ENCODE results near the gene CDC42BPA.

Gene CDC42BPA

GRCh38 chr1:226984521-226985238 is 333.6 kb downstream of the CDC42BPA start:
- H3K36me3 ChIP-seq (replicated peaks) = peaks cover 15% of the 10 kb centered on the region
- in situ Hi-C loops (cut with MboI; ENCODE audit: low sequenced_read_pairs) = no loop called here
- no peak overlapping the region for H3K4me3 ChIP-seq
- no peaks in the 10 kb centered on the region for H3K4me1 ChIP-seq
- no peak for DNase-seq (ENCODE audit: low spot score in 2 of 2)
- H3K27me3 ChIP-seq (ENCODE audit: low read depth) = no peaks in the 10 kb centered on the region
- no peaks in the 10 kb centered on the region for H3K9me3 ChIP-seq

- no peak overlapping the region for H3K4me3 ChIP-seq
- no peaks in the 10 kb centered on the region for H3K9me3 ChIP-seq
- peaks cover 15% of the 10 kb centered on the region for H3K36me3 ChIP-seq (replicated peaks)
- in situ Hi-C loops (cut with MboI; ENCODE audit: low sequenced_read_pairs) = no loop called here
- DNase-seq (ENCODE audit: low spot score in 2 of 2) = no peak
- H3K27me3 ChIP-seq (ENCODE audit: low read depth) = no peaks in the 10 kb centered on the region
- H3K4me1 ChIP-seq = no peaks in the 10 kb centered on the region
These were observed 334.3 kb downstream of the CDC42BPA start for GRCh38 chr1:226983992-226984364.

- Histone ChIP-seq H3K27me3 (ENCODE audit: low read depth) (no peaks in the 10 kb centered on the region), H3K36me3 (replicated peaks) (peaks cover 15% of the 10 kb centered on the region), H3K9me3 (no peaks in the 10 kb centered on the region), H3K4me1 (no peaks in the 10 kb centered on the region), H3K4me3 (no peak overlapping the region)
- no peak for DNase-seq (ENCODE audit: low spot score in 2 of 2)
- in situ Hi-C loops (cut with MboI; ENCODE audit: low sequenced_read_pairs) = no loop called here
These were observed 334.9 kb downstream of the CDC42BPA start for GRCh38 chr1:226983247-226983991.

GRCh38 chr1:226982451-226983177 is 335.7 kb downstream of the CDC42BPA start:
- Histone ChIP-seq H3K4me3 (no peak overlapping the region), H3K4me1 (no peaks in the 10 kb centered on the region), H3K36me3 (replicated peaks) (peaks cover 12% of the 10 kb centered on the region), H3K27me3 (ENCODE audit: low read depth) (no peaks in the 10 kb centered on the region), H3K9me3 (no peaks in the 10 kb centered on the region)
- DNase-seq (ENCODE audit: low spot score in 2 of 2) = no peak
- in situ Hi-C loops (cut with MboI; ENCODE audit: low sequenced_read_pairs) = no loop called here

GRCh38 chr1:226981838-226982237 is 336.5 kb downstream of the CDC42BPA start:
- peaks cover 5% of the 10 kb centered on the region for H3K36me3 ChIP-seq (replicated peaks)
- no peaks in the 10 kb centered on the region for H3K27me3 ChIP-seq (ENCODE audit: low read depth)
- no peaks in the 10 kb centered on the region for H3K9me3 ChIP-seq
- no peaks in the 10 kb centered on the region for H3K4me1 ChIP-seq
- no peak for DNase-seq (ENCODE audit: low spot score in 2 of 2)
- in situ Hi-C loops (cut with MboI; ENCODE audit: low sequenced_read_pairs) = no loop called here
- no peak overlapping the region for H3K4me3 ChIP-seq

- in situ Hi-C loops (cut with MboI; ENCODE audit: low sequenced_read_pairs) = no loop called here
- no peaks in the 10 kb centered on the region for H3K9me3 ChIP-seq
- no peaks in the 10 kb centered on the region for H3K4me1 ChIP-seq
- H3K4me3 ChIP-seq = no peak overlapping the region
- peaks cover 2% of the 10 kb centered on the region; the same call in 1 of the 2 replicates for H3K36me3 ChIP-seq (replicated peaks)
- DNase-seq (ENCODE audit: low spot score in 2 of 2) = no peak
- no peaks in the 10 kb centered on the region for H3K27me3 ChIP-seq (ENCODE audit: low read depth)
These were observed 336.9 kb downstream of the CDC42BPA start for GRCh38 chr1:226981386-226981817.

- H3K36me3 ChIP-seq (replicated peaks) = 0 out of 2 replicates have a peak, but pooled peaks cover under 1% of the 10 kb centered on the region
- in situ Hi-C loops (cut with MboI; ENCODE audit: low sequenced_read_pairs) = no loop called here
- peaks cover 1% of the 10 kb centered on the region for H3K4me1 ChIP-seq
- no peaks in the 10 kb centered on the region for H3K27me3 ChIP-seq (ENCODE audit: low read depth)
- DNase-seq (ENCODE audit: low spot score in 2 of 2) = no peak
- no peaks in the 10 kb centered on the region for H3K9me3 ChIP-seq
- H3K4me3 ChIP-seq = no peak overlapping the region
These were observed 337.5 kb downstream of the CDC42BPA start for GRCh38 chr1:226980565-226981385.

GRCh38 chr1:226980122-226980560 is 338.2 kb downstream of the CDC42BPA start:
- in situ Hi-C loops (cut with MboI; ENCODE audit: low sequenced_read_pairs) = no loop called here
- H3K4me1 ChIP-seq = peaks cover 7% of the 10 kb centered on the region
- H3K4me3 ChIP-seq = no peak overlapping the region
- H3K27me3 ChIP-seq (ENCODE audit: low read depth) = no peaks in the 10 kb centered on the region
- no peaks in the 10 kb centered on the region for H3K9me3 ChIP-seq
- DNase-seq (ENCODE audit: low spot score in 2 of 2) = no peak
- H3K36me3 ChIP-seq (replicated peaks) = no peaks in the 10 kb centered on the region

GRCh38 chr1:226979517-226980121 is 338.7 kb downstream of the CDC42BPA start:
- no peak for DNase-seq (ENCODE audit: low spot score in 2 of 2)
- Histone ChIP-seq H3K4me3 (no peak overlapping the region), H3K27me3 (ENCODE audit: low read depth) (no peaks in the 10 kb centered on the region), H3K9me3 (no peaks in the 10 kb centered on the region), H3K36me3 (replicated peaks) (no peaks in the 10 kb centered on the region), H3K4me1 (peaks cover 12% of the 10 kb centered on the region)
- in situ Hi-C loops (cut with MboI; ENCODE audit: low sequenced_read_pairs) = no loop called here

GRCh38 chr1:226979115-226979516 is 339.2 kb downstream of the CDC42BPA start:
- H3K4me3 ChIP-seq = no peak overlapping the region
- no peaks in the 10 kb centered on the region for H3K27me3 ChIP-seq (ENCODE audit: low read depth)
- H3K36me3 ChIP-seq (replicated peaks) = no peaks in the 10 kb centered on the region
- H3K9me3 ChIP-seq = no peaks in the 10 kb centered on the region
- DNase-seq (ENCODE audit: low spot score in 2 of 2) = no peak
- in situ Hi-C loops (cut with MboI; ENCODE audit: low sequenced_read_pairs) = no loop called here
- H3K4me1 ChIP-seq = peaks cover 12% of the 10 kb centered on the region

GRCh38 chr1:226978432-226979114 is 339.7 kb downstream of the CDC42BPA start:
- no peak for DNase-seq (ENCODE audit: low spot score in 2 of 2)
- Histone ChIP-seq H3K4me3 (no peak overlapping the region), H3K27me3 (ENCODE audit: low read depth) (no peaks in the 10 kb centered on the region), H3K36me3 (replicated peaks) (no peaks in the 10 kb centered on the region), H3K9me3 (no peaks in the 10 kb centered on the region), H3K4me1 (peaks cover 12% of the 10 kb centered on the region)
- in situ Hi-C loops (cut with MboI; ENCODE audit: low sequenced_read_pairs) = no loop called here

- no peak overlapping the region for H3K4me3 ChIP-seq
- no peaks in the 10 kb centered on the region for H3K36me3 ChIP-seq (replicated peaks)
- in situ Hi-C loops (cut with MboI; ENCODE audit: low sequenced_read_pairs) = no loop called here
These were observed 340.5 kb downstream of the CDC42BPA start for GRCh38 chr1:226977643-226978431.

More at GRCh38 chr1:226977643-226978431, 340.5 kb downstream of the CDC42BPA start:
- Histone ChIP-seq H3K4me1 (peaks cover 12% of the 10 kb centered on the region), H3K9me3 (no peaks in the 10 kb centered on the region), H3K27me3 (ENCODE audit: low read depth) (no peaks in the 10 kb centered on the region)
- no peak for DNase-seq (ENCODE audit: low spot score in 2 of 2)

All from HAP-1 (cell line).